ENCODE results near the gene OPA1. TPM values are rescaled to one million over a fixed set of nuclear protein-coding genes. Genes with fewer than 3 reads are reported as not detected.

OPA1 gene
- total and polyA plus RNA-seq, 10 donors = 9.8 to 58.2 (median 50.1) TPM

DNA sequence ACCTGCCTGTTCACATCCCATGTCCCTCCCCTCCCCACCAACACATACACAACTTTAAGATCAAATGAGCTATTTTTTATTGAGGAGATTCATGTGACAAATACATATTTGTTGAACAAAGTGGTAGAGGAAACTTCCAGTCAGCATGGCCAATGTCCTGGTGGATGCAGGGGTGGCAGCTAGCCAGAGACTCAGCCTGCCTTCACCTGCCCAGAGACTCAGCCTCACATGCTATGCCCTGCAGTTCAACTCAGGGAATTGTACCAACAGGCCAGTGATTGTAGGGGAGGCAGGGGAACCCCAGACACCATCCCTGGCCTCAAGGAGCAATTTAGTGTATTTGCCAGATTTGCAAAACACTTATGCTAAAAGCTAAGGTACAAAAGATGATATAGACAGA is 136.6 kb downstream of the OPA1 start:
- no peaks in the 10 kb centered on the region for H3K27me3 ChIP-seq (replicated peaks in 1 of 7)
- TF ChIP-seq, protein P1, sequence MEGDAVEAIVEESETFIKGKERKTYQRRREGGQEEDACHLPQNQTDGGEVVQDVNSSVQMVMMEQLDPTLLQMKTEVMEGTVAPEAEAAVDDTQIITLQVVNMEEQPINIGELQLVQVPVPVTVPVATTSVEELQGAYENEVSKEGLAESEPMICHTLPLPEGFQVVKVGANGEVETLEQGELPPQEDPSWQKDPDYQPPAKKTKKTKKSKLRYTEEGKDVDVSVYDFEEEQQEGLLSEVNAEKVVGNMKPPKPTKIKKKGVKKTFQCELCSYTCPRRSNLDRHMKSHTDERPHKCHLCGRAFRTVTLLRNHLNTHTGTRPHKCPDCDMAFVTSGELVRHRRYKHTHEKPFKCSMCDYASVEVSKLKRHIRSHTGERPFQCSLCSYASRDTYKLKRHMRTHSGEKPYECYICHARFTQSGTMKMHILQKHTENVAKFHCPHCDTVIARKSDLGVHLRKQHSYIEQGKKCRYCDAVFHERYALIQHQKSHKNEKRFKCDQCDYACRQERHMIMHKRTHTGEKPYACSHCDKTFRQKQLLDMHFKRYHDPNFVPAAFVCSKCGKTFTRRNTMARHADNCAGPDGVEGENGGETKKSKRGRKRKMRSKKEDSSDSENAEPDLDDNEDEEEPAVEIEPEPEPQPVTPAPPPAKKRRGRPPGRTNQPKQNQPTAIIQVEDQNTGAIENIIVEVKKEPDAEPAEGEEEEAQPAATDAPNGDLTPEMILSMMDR (IDR thresholded peaks at IDR 0.05 in 8 of 11, conservative IDR thresholded peaks at IDR 0.05 in 3 of 11) = no peak
- no peak for TF ChIP-seq POLR2AphosphoS5 (IDR thresholded peaks at IDR 0.05)
- TF ChIP-seq POLR2A (IDR thresholded peaks at IDR 0.05) = no peak

DNA sequence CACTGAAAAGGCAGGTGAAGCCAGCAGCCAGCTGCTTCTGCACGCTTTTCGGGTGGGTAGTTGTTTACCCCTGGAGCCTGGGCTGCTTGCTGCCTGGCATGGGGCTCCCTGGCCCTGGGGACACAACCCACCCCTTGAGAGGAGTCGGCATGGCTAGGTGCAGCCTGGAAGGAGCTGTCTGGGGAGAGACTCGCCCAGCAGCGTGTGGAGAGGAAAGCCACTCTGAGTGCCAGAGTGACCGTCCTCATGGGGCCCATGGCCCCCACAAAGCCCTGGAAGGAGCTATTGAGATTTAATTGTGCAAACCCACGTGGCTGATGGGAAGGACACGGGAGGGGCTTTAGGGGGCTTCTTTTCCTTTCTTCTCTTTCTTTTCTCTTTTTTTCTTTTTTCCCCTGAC is 137.5 kb downstream of the OPA1 start:
- TF ChIP-seq, protein P1 (IDR thresholded peaks at IDR 0.05 in 8 of 11, conservative IDR thresholded peaks at IDR 0.05 in 3 of 11) = no peak
- no peak for TF ChIP-seq POLR2A (IDR thresholded peaks at IDR 0.05)
- no peak for TF ChIP-seq POLR2AphosphoS5 (IDR thresholded peaks at IDR 0.05)
- no peak overlapping the region for H3K27ac ChIP-seq
- H3K4me3 ChIP-seq = no peak overlapping the region
- no peak for DNase-seq
- H3K27me3 ChIP-seq (replicated peaks in 1 of 7) = no peaks in the 10 kb centered on the region
- 75 to 84% (median 79%) methylated on average over 8 of the region's 8 CpGs for WGBS, 5 donors
- H3K4me1 ChIP-seq = peaks cover 0 to 4% (median 0%) of the 10 kb centered on the region in 6 donors
- intact Hi-C loops (cut with DNase I; ENCODE audit: low total_unique reads) = no loop called here
- no peaks in the 10 kb centered on the region for H3K36me3 ChIP-seq
- H3K9me3 ChIP-seq = no peaks in the 10 kb centered on the region

More for the DNA sequence above, 136.6 kb downstream of the OPA1 start:
- intact Hi-C loops (cut with DNase I; ENCODE audit: low total_unique reads) = no loop called here
- H3K4me1 ChIP-seq = peaks cover 0 to 4% (median 0%) of the 10 kb centered on the region in 6 donors
- H3K27ac ChIP-seq = no peak overlapping the region
- no peaks in the 10 kb centered on the region for H3K36me3 ChIP-seq
- H3K9me3 ChIP-seq = no peaks in the 10 kb centered on the region
- no peak for DNase-seq
- H3K4me3 ChIP-seq = no peak overlapping the region

DNA sequence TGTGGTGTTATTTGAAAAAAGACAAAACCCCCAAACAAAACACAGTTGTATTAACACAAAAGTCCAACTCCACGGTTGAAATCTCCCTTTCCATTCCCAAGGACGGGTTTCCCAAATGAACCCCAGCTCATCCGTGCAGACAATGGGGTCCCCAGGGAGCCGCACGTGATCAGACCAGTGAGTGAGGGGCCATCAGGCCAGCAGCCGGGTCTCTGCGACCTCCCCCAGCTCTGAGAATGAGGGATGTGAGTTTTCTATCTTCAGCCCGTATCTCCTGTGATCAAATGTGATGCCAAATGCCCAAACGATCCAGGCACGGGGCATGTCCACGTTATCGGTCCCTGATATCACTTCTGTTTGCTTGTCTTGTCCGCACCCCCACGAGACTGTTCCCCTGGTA is 138.0 kb downstream of the OPA1 start:
- H3K27ac ChIP-seq = no peak overlapping the region
- H3K4me1 ChIP-seq = peaks cover 0 to 4% (median 0%) of the 10 kb centered on the region in 6 donors
- H3K9me3 ChIP-seq = no peaks in the 10 kb centered on the region
- intact Hi-C loops (cut with DNase I; ENCODE audit: low total_unique reads) = no loop called here
- H3K27me3 ChIP-seq (replicated peaks in 1 of 7) = no peaks in the 10 kb centered on the region
- DNase-seq = no peak
- TF ChIP-seq POLR2A (IDR thresholded peaks at IDR 0.05) (no peak), POLR2AphosphoS5 (IDR thresholded peaks at IDR 0.05) (no peak)
- TF ChIP-seq, protein P1 (IDR thresholded peaks at IDR 0.05 in 8 of 11, conservative IDR thresholded peaks at IDR 0.05 in 3 of 11) = no peak
- H3K4me3 ChIP-seq = no peak overlapping the region
- no peaks in the 10 kb centered on the region for H3K36me3 ChIP-seq
- 80 to 93% (median 84%) methylated on average over 14 of the region's 14 CpGs for WGBS, 5 donors

DNA sequence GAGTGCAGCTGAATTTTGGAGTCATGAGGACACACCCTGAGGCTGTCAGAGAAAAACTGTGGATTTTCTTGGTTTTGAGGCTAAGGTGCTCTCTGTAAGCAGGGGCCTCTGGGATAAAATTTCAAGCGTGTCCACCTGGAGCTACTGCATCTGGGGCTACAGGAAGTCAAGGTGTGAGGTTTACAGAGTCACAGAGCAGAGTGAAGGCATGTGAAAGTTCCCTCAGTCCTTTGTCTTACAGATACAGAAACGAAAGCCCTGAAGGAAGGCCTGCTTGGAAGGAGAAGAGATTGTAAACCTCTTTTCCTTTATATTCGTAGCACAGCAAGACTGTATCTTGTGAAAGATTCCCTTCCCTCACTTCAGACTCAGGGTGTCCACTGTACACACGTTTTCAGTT is 138.6 kb downstream of the OPA1 start:
- WGBS, 5 donors = 72 to 83% (median 73%) methylated on average over 4 of the region's 4 CpGs
- H3K27ac ChIP-seq = no peak overlapping the region

More for the DNA sequence above, 138.6 kb downstream of the OPA1 start:
- H3K27me3 ChIP-seq (replicated peaks in 1 of 7) = no peaks in the 10 kb centered on the region
- peaks cover 0 to 4% (median 0%) of the 10 kb centered on the region in 6 donors for H3K4me1 ChIP-seq
- DNase-seq = no peak
- intact Hi-C loops (cut with DNase I; ENCODE audit: low total_unique reads) = no loop called here
- no peak overlapping the region for H3K4me3 ChIP-seq
- H3K9me3 ChIP-seq = no peaks in the 10 kb centered on the region
- no peak for TF ChIP-seq POLR2AphosphoS5 (IDR thresholded peaks at IDR 0.05)
- TF ChIP-seq POLR2A (IDR thresholded peaks at IDR 0.05) = no peak
- TF ChIP-seq, protein P1 (IDR thresholded peaks at IDR 0.05 in 8 of 11, conservative IDR thresholded peaks at IDR 0.05 in 3 of 11) = no peak
- no peaks in the 10 kb centered on the region for H3K36me3 ChIP-seq

Measured in spleen (tissue), 11 donors.